ENCODE measurements around the gene CRYGN. TPM values are rescaled to one million over a fixed set of nuclear protein-coding genes. Genes with fewer than 3 reads are reported as not detected.

Gene CRYGN
- total and polyA plus RNA-seq, 9 of the 15 experiments (the other 6 are each of a cell fraction or from before 2014, with no cell fraction given), result not detected

GRCh38 chr7:151411551-151411950 is 28.4 kb downstream of the CRYGN start:
- Histone ChIP-seq H2AFZ (ENCODE audit: low read depth, low read length) (peak overlapping the region; percentile 76), H3K4me1 (replicated peaks in 1 of 2; ENCODE audit: control insufficient read depth in 2 of 2, insufficient read depth in 2 of 2, low read length in 2 of 2) (peaks cover 11 to 21% of the 10 kb centered on the region in 2 experiments), H3K4me3 (no peak overlapping the region), H3K9me1 (ENCODE audit: control insufficient read depth, insufficient read depth, low read length) (no peaks in the 10 kb centered on the region), H3K36me3 (ENCODE audit: control insufficient read depth, insufficient read depth, low read length) (no peaks in the 10 kb centered on the region), H3K27ac (ENCODE audit: extremely low read depth, low read depth, low read length) (no peak overlapping the region), H3K4me2 (ENCODE audit: insufficient read depth, low read length) (peak overlapping the region; percentile 28; the same call in 1 of the 2 replicates), H3K9ac (ENCODE audit: insufficient read depth in 1 of 2, low read depth in 2 of 2, low read length in 2 of 2) (peak overlapping the region in 1 of 2 experiments; percentile 46; a peak in 2 of 4 replicates), H3K27me3 (ENCODE audit: control insufficient read depth in 2 of 2, insufficient read depth in 2 of 2, low read length in 2 of 2) (peaks cover 4 to 13% of the 10 kb centered on the region in 2 experiments; a peak in 3 of 5 replicates), H3K79me2 (ENCODE audit: control insufficient read depth, insufficient read depth, low read length) (no peaks in the 10 kb centered on the region), H4K20me1 (replicated peaks; ENCODE audit: control insufficient read depth, insufficient read depth, low read length) (no peaks in the 10 kb centered on the region), H3K9me3 (replicated peaks; ENCODE audit: control insufficient read depth, insufficient read depth, low read depth, low read length) (no peaks in the 10 kb centered on the region; the same call in 1 of the 2 replicates)
- WGBS (ENCODE audit: insufficient coverage, low coverage, missing lambda C conversion rate), result 16% methylated on average over 6 of the region's 6 CpGs
- BruUV-seq (replicated peaks), result no TSS peak
- FAIRE-seq, result peak; percentile 71
- intact Hi-C loops (cut with micrococcal nuclease), result loop anchor here (1.0 to 5.0 kb wide), 2 partner anchors 36 to 43 kb away; no protein-coding TSS in a partner anchor
- ChIA-PET CTCF (ENCODE audit: low intra/inter-chr PET ratio) (interaction anchor here (0.7 kb wide), 1 partner anchor 199 kb away, joined by 3 read pairs; no protein-coding TSS in a partner anchor), POLR2A (interaction anchor here (0.6 to 0.7 kb wide), 2 partner anchors 12 to 37 kb away, joined by 3 to 4 read pairs; no protein-coding TSS in a partner anchor)
- DNase-seq (ENCODE audit: extremely low read depth in 1 of 4, low spot score in 3 of 4), result peak in 3 of 4 experiments; percentile 57 to 68 (median 65)
- in situ Hi-C loops (cut with MboI), result no loop called here
- peak; percentile 83 for ATAC-seq
- TF ChIP-seq SMC3 (conservative IDR thresholded peaks at IDR 0.05; ENCODE audit: insufficient read depth, low read depth, low read length), result peak; percentile 28; the same call in 1 of the 2 replicates
- no peak for TF ChIP-seq ZNF407 (IDR thresholded peaks at IDR 0.05; ENCODE audit: low read depth)
- TF ChIP-seq ZNF592 (IDR thresholded peaks at IDR 0.05), result 0 out of 2 replicates have a peak, but pooled peaks have one; percentile 37
- no peak for TF ChIP-seq GTF3C2 (IDR thresholded peaks at IDR 0.05; ENCODE audit: borderline replicate concordance, extremely low read depth, insufficient read length)
